ENCODE data around the gene LRRC15.

Gene LRRC15

GRCh38 chr3:194330579-194330978 lies 39.0 kb downstream of the LRRC15 start:
- no peak for DNase-seq

DNA sequence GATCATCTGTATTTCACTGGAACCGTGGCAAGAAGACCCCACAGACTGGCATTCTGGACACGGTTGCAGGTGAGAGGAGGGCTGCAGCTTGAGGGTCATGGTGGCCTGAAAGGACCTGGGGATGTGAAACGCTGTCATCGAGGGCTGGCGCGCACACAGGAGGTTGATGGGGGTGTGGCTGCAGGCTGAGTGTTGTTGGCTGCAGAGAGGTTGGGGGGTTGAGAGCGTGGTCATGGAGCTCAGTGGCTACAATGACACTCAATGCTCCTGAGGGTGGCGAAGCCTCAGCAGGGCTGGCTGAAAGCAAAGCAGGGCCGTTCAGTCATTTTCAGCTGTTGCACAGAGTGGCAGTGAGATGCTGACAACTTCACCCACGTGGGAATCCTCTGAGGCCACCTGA lies 39.4 kb downstream of the LRRC15 start:
- no peak for DNase-seq

GRCh38 chr3:194329583-194329965 lies 40.0 kb downstream of the LRRC15 start:
- no peak for DNase-seq

- DNase-seq, result no peak
Observed at GRCh38 chr3:194328942-194329582, 40.5 kb downstream of the LRRC15 start.

GRCh38 chr3:194328053-194328657 lies 41.4 kb downstream of the LRRC15 start:
- no peak for DNase-seq

- no peak for DNase-seq
Observed at GRCh38 chr3:194327218-194328052, 42.1 kb downstream of the LRRC15 start.

DNA sequence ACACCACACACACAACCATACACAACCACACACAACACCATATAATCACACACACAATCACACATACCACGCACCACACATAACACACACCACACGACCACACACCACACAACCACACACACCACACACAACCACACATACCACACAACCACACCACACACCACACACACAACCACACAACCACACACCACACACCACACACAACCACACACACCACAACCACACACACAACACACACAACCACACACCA lies 42.6 kb downstream of the LRRC15 start:
- DNase-seq, result no peak

GRCh38 chr3:194326192-194326967 lies 43.2 kb downstream of the LRRC15 start:
- DNase-seq, result no peak

DNA sequence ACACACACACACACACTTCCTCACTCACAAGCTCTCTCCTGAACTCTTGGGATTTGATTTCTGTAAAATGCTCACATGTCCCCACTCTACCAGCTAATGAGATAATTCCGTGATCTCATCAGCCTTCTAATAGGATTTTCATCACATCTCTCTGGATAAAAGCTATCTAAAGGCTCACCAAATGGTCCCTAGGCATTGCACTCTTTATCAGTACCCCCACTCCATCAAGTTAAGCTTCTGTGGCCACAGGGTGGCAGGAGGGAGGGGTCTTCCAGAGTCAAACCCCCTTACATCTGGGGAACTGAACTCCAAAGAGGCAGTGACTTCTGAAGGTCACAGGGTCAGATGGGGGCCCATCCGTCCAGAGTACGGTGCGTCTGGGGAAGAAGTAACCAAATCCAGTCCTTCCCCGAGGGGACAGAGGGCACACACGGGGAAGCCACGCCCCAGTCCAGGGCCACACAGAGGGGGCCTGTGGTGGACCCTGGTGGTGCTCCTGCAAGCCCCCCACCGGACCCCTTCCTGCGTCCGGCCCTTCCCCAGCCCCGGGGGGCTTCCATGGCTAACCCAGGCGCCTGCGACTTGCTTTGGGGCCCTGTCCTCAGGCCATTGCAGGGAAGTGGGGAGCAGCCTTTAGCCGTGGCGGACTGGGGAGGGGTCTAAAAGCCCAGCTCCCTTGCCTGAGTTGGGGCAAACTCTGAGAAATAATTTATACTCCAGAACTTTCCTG lies 44.0 kb downstream of the LRRC15 start:
- no peak for DNase-seq

GRCh38 chr3:194324823-194325327 lies 44.7 kb downstream of the LRRC15 start:
- DNase-seq, result no peak

DNA sequence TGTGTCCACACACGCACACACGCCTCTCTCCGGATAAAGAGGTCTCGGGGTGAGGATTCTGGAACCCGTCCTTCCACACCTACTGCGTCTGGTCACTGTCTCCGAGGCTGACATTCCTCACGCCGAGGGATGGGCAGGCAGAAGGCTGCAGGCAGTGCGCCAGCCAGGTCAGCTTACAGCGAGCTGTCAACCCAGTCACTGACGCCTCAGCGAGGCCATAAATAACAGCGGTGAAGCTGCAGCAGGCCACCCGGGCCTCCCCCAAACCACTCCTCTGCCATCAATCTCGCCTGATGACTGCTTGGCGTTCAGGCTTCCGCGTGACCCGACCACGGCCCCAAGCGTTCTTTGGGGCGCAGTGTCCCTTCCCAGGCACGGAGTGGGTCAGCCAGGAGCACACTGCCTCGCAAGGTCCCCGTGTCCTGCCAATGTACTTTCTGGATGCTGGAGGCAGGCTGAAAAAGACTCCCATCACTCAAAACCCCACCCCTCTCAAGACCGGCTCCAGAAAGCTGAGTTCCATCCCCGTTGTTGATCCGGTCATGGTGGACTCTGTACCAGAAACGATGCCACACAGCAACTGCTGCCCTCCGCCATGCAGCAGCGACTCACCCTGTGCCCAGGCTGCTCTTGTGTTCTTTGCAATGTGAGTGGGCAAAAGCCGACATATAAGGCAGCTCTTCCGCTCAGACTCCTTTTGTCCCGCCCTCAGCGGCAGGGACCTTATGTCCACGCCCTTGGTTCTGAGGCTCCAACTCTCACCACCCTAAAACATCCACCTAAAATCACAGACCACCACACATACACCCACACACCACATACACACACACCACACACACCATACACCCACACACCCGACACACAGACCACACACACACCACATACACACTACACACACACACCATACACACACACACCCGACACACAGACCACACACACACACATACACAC lies 45.5 kb downstream of the LRRC15 start:
- DNase-seq, result no peak

- no peak for DNase-seq
Observed at GRCh38 chr3:194322678-194323211, 46.8 kb downstream of the LRRC15 start.

GRCh38 chr3:194321693-194322640 lies 47.6 kb downstream of the LRRC15 start:
- DNase-seq, result no peak

GRCh38 chr3:194320744-194321243 lies 48.7 kb downstream of the LRRC15 start:
- no peak for DNase-seq

- no peak for DNase-seq
Observed at GRCh38 chr3:194320100-194320499, 49.4 kb downstream of the LRRC15 start.

- DNase-seq, result no peak
Observed at GRCh38 chr3:194318511-194319161, 50.9 kb downstream of the LRRC15 start.

GRCh38 chr3:194316918-194317317 lies 52.6 kb downstream of the LRRC15 start:
- DNase-seq, result no peak

GRCh38 chr3:194315965-194316361 lies 53.6 kb downstream of the LRRC15 start:
- no peak for DNase-seq

Measured in effector CD8-positive, alpha-beta T cell (primary cell).